GM18861 (cell line): ENCODE results near the gene KIAA1586.

Source experiments
- ATAC-seq: cut with Tn5 transposase; IDR thresholded peaks from one replicate; pipeline ENCODE4 v1.9.1; 2021; ENCODE audit not compliant: unreplicated experiment

KIAA1586 gene

GRCh38 chr6:57102976-57103375 lies 56.5 kb downstream of the KIAA1586 start:
- ATAC-seq: no peak

- no peak for ATAC-seq
Measured at GRCh38 chr6:57104336-57104735, 57.8 kb downstream of the KIAA1586 start.
